Panc1 (cell line): ENCODE measurements around the gene METTL6.
A peak's percentile ranks its signal among the peaks of the same experiment; 100 is the strongest.

Source experiments
- CTCF ChIP-seq: fragments of 450-650 bp; IDR thresholded peaks from 2 replicates; pipeline ENCODE4 v1.5.1; 2017; ENCODE audit warnings: mild to moderate bottlenecking
- POLR2AphosphoS5 ChIP-seq: IDR thresholded peaks from 2 replicates; pipeline ENCODE4 v1.6.1; 2012; ENCODE audit warnings: mild to moderate bottlenecking, low read depth, low read length, moderate library complexity
- REST ChIP-seq, 2 experiments: IDR thresholded peaks; 2 replicates each; pipeline ENCODE4 v1.6.1; 2011 to 2012; ENCODE audit warnings: low read depth in 2 of 2, control low read depth in 1 of 2, low read length in 1 of 2, mild to moderate bottlenecking in 1 of 2, moderate library complexity in 1 of 2; ENCODE audit not compliant: insufficient read depth in 1 of 2
- TCF7L2 ChIP-seq: IDR thresholded peaks from 2 replicates; pipeline ENCODE4 v1.6.1; 2011; ENCODE audit warnings: mild to moderate bottlenecking, low read depth, low read length, inconsistent platforms

GRCh38 chr3:15427182-15427880 is at the start of gene METTL6, which contains the start of gene EAF1:
- peak; percentile 74; the same call in 1 of the 2 replicates for TF ChIP-seq POLR2AphosphoS5
- no peak for TF ChIP-seq CTCF
- TF ChIP-seq TCF7L2: no peak
- no peak for TF ChIP-seq REST (IDR thresholded peaks at IDR 0.05; ENCODE audit: insufficient read depth in 1 of 2, low read depth in 2 of 2, low read length in 1 of 2)
